BLaER1 treated with 17β-estradiol and CSF1 and Interleukin-3, amounts not matched to agents 10 nM and 100 nM (cell line): ENCODE measurements around the gene UTF1.
A peak's percentile ranks its signal among the peaks of the same experiment; 100 is the strongest.

Experiments used
- H3K27ac ChIP-seq, 11 experiments: shearing (Covaris generic); formaldehyde crosslinking; 2 replicates each; pipeline ENCODE4 v1.8.1; 2022
- H3K27me3 ChIP-seq, 11 experiments: shearing (Covaris generic); formaldehyde crosslinking; 2 replicates each; pipeline ENCODE4 v1.8.1; 2022
- H3K36me3 ChIP-seq, 11 experiments: shearing (Covaris generic); formaldehyde crosslinking; 2 replicates each; pipeline ENCODE4 v1.8.1; 2022
- H3K4me1 ChIP-seq, 10 experiments: shearing (Covaris generic); formaldehyde crosslinking; 2 replicates each; pipeline ENCODE4 v1.8.1; 2022
- H3K4me2 ChIP-seq, 11 experiments: shearing (Covaris generic); formaldehyde crosslinking; 2 replicates each; pipeline ENCODE4 v1.8.1; 2022
- H3K4me3 ChIP-seq, 10 experiments: shearing (Covaris generic); formaldehyde crosslinking; 2 replicates each; pipeline ENCODE4 v1.8.1; 2022
- H3K9ac ChIP-seq, 11 experiments: shearing (Covaris generic); formaldehyde crosslinking; 2 replicates each; pipeline ENCODE4 v1.8.1; 2022
- H3K9me3 ChIP-seq, 11 experiments: shearing (Covaris generic); formaldehyde crosslinking; replicated peaks in 1 of 11; 2 replicates each; pipeline ENCODE4 v1.8.1; 2022
- H4K20me1 ChIP-seq, 11 experiments: shearing (Covaris generic); formaldehyde crosslinking; 2 replicates each; pipeline ENCODE4 v1.8.1; 2022
- Cebpa-rat ChIP-seq, 11 experiments: shearing (Covaris generic); IDR thresholded peaks; 2 replicates each; pipeline ENCODE4 v1.8.1; 2022

Gene UTF1

GRCh38 chr10:133209641-133210040 is 20.4 kb upstream of the UTF1 start:
- TF ChIP-seq Cebpa-rat (IDR thresholded peaks at IDR 0.05): no peak
- no peaks in the 10 kb centered on the region for H3K36me3 ChIP-seq

GRCh38 chr10:133210398-133211140 is 19.4 kb upstream of the UTF1 start:
- no peaks in the 10 kb centered on the region for H3K36me3 ChIP-seq
- peaks cover 0 to 48% (median 0%) of the 10 kb centered on the region in 11 experiments; a peak in 7 of 22 replicates for H4K20me1 ChIP-seq

More at GRCh38 chr10:133209641-133210040, 20.4 kb upstream of the UTF1 start:
- no peak overlapping the region for H3K9ac ChIP-seq
- H4K20me1 ChIP-seq: peaks cover 0 to 39% (median 0%) of the 10 kb centered on the region in 11 experiments; a peak in 7 of 22 replicates
- peaks cover 0 to 43% (median 22%) of the 10 kb centered on the region in 10 experiments; a peak in 16 of 20 replicates for H3K4me1 ChIP-seq
- H3K4me3 ChIP-seq: no peak overlapping the region
- H3K4me2 ChIP-seq: no peak overlapping the region; a peak in 1 of 22 replicates
- no peaks in the 10 kb centered on the region for H3K9me3 ChIP-seq
- peaks cover 0 to 22% (median 0%) of the 10 kb centered on the region in 11 experiments; a peak in 7 of 22 replicates for H3K27me3 ChIP-seq
- H3K27ac ChIP-seq: no peak overlapping the region

GRCh38 chr10:133211141-133211830 is 18.7 kb upstream of the UTF1 start:
- Histone ChIP-seq H3K36me3 (no peaks in the 10 kb centered on the region), H4K20me1 (peaks cover 0 to 51% (median 0%) of the 10 kb centered on the region in 11 experiments; a peak in 7 of 22 replicates), H3K27me3 (peaks cover 0 to 22% (median 0%) of the 10 kb centered on the region in 11 experiments; a peak in 7 of 22 replicates), H3K27ac (no peak overlapping the region), H3K4me1 (peaks cover 0 to 36% (median 20%) of the 10 kb centered on the region in 10 experiments; a peak in 16 of 20 replicates), H3K4me2 (0 out of 22 replicates have a peak overlapping the region, but pooled peaks of 1 of the 11 experiments have one; percentile 16), H3K9ac (no peak overlapping the region), H3K4me3 (no peak overlapping the region), H3K9me3 (no peaks in the 10 kb centered on the region)
- TF ChIP-seq Cebpa-rat (IDR thresholded peaks at IDR 0.05): no peak

More at GRCh38 chr10:133210398-133211140, 19.4 kb upstream of the UTF1 start:
- no peaks in the 10 kb centered on the region for H3K9me3 ChIP-seq
- H3K27me3 ChIP-seq: peaks cover 0 to 22% (median 0%) of the 10 kb centered on the region in 11 experiments; a peak in 7 of 22 replicates
- no peak overlapping the region for H3K4me3 ChIP-seq
- no peak for TF ChIP-seq Cebpa-rat (IDR thresholded peaks at IDR 0.05)
- H3K4me1 ChIP-seq: peaks cover 0 to 38% (median 22%) of the 10 kb centered on the region in 10 experiments; a peak in 16 of 20 replicates
- H3K4me2 ChIP-seq: peak overlapping the region in 6 of 11 experiments; percentile 16 to 45 (median 28); a peak in 6 of 22 replicates
- no peak overlapping the region for H3K27ac ChIP-seq
- no peak overlapping the region for H3K9ac ChIP-seq

GRCh38 chr10:133211959-133212852 is 17.8 kb upstream of the UTF1 start:
- H3K4me2 ChIP-seq: peak overlapping the region in 3 of 11 experiments; percentile 1 to 21 (median 18); a peak in 2 of 22 replicates
- H3K4me1 ChIP-seq: peaks cover 0 to 27% (median 11%) of the 10 kb centered on the region in 10 experiments; a peak in 16 of 20 replicates
- peaks cover 0 to 42% (median 0%) of the 10 kb centered on the region in 11 experiments; a peak in 7 of 22 replicates for H4K20me1 ChIP-seq
- TF ChIP-seq Cebpa-rat (IDR thresholded peaks at IDR 0.05): no peak
- no peak overlapping the region for H3K9ac ChIP-seq
- no peaks in the 10 kb centered on the region for H3K36me3 ChIP-seq
- no peak overlapping the region for H3K4me3 ChIP-seq
- H3K27me3 ChIP-seq: peaks cover 0 to 22% (median 0%) of the 10 kb centered on the region in 11 experiments; a peak in 7 of 22 replicates
- H3K27ac ChIP-seq: no peak overlapping the region
- H3K9me3 ChIP-seq: no peaks in the 10 kb centered on the region

GRCh38 chr10:133212853-133213494 is 17.0 kb upstream of the UTF1 start:
- Histone ChIP-seq H3K9me3 (no peaks in the 10 kb centered on the region), H3K27me3 (peaks cover 0 to 22% (median 0%) of the 10 kb centered on the region in 11 experiments; a peak in 7 of 22 replicates), H3K27ac (no peak overlapping the region), H3K36me3 (no peaks in the 10 kb centered on the region), H4K20me1 (peaks cover 0 to 41% (median 0%) of the 10 kb centered on the region in 11 experiments; a peak in 5 of 22 replicates), H3K9ac (no peak overlapping the region), H3K4me3 (no peak overlapping the region), H3K4me2 (peak overlapping the region in 3 of 11 experiments; percentile 1 to 21 (median 18); a peak in 3 of 22 replicates), H3K4me1 (peaks cover 0 to 19% (median 4%) of the 10 kb centered on the region in 10 experiments; a peak in 9 of 20 replicates)
- no peak for TF ChIP-seq Cebpa-rat (IDR thresholded peaks at IDR 0.05)

- Histone ChIP-seq H3K4me2 (no peak overlapping the region), H3K9ac (no peak overlapping the region), H3K27ac (no peak overlapping the region), H4K20me1 (peaks cover 0 to 44% (median 0%) of the 10 kb centered on the region in 11 experiments; a peak in 6 of 22 replicates), H3K36me3 (no peaks in the 10 kb centered on the region), H3K4me3 (no peak overlapping the region), H3K4me1 (peaks cover 0 to 22% (median 7%) of the 10 kb centered on the region in 10 experiments; a peak in 13 of 20 replicates), H3K9me3 (no peaks in the 10 kb centered on the region), H3K27me3 (peaks cover 0 to 26% (median 2%) of the 10 kb centered on the region in 11 experiments; a peak in 8 of 22 replicates)
- no peak for TF ChIP-seq Cebpa-rat (IDR thresholded peaks at IDR 0.05)
Measured at GRCh38 chr10:133213641-133214467, 16.2 kb upstream of the UTF1 start.
